ENCODE results near the gene MYL12A.
A peak's percentile ranks its signal among the peaks of the same experiment; 100 is the strongest.

MYL12A gene

GRCh38 chr18:3233433-3234168 is 14.0 kb upstream of the MYL12A start:
- TF ChIP-seq, protein P1, sequence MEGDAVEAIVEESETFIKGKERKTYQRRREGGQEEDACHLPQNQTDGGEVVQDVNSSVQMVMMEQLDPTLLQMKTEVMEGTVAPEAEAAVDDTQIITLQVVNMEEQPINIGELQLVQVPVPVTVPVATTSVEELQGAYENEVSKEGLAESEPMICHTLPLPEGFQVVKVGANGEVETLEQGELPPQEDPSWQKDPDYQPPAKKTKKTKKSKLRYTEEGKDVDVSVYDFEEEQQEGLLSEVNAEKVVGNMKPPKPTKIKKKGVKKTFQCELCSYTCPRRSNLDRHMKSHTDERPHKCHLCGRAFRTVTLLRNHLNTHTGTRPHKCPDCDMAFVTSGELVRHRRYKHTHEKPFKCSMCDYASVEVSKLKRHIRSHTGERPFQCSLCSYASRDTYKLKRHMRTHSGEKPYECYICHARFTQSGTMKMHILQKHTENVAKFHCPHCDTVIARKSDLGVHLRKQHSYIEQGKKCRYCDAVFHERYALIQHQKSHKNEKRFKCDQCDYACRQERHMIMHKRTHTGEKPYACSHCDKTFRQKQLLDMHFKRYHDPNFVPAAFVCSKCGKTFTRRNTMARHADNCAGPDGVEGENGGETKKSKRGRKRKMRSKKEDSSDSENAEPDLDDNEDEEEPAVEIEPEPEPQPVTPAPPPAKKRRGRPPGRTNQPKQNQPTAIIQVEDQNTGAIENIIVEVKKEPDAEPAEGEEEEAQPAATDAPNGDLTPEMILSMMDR (IDR thresholded peaks at IDR 0.05), result no peak
- H3K27me3 Mint-ChIP-seq (ENCODE audit: low read depth, poor library complexity), result peaks cover 4% of the 10 kb centered on the region

GRCh38 chr18:3234457-3234856 is 13.1 kb upstream of the MYL12A start:
- Mint-ChIP-seq H3K4me3 (no peak overlapping the region), H3K36me3 (ENCODE audit: low read depth) (peaks cover 14% of the 10 kb centered on the region), H3K27ac (no peak overlapping the region), H3K4me1 (peaks cover 11% of the 10 kb centered on the region), H3K27me3 (ENCODE audit: low read depth, poor library complexity) (peaks cover 4% of the 10 kb centered on the region), H3K9me3 (peaks cover 20% of the 10 kb centered on the region)
- DNase-seq, result no peak
- TF ChIP-seq, protein P1 (IDR thresholded peaks at IDR 0.05), result no peak

More at GRCh38 chr18:3233433-3234168, 14.0 kb upstream of the MYL12A start:
- Mint-ChIP-seq H3K4me3 (no peak overlapping the region), H3K36me3 (ENCODE audit: low read depth) (peaks cover 6% of the 10 kb centered on the region), H3K4me1 (peaks cover 16% of the 10 kb centered on the region), H3K27ac (no peak overlapping the region), H3K9me3 (peaks cover 11% of the 10 kb centered on the region)
- DNase-seq, result no peak

GRCh38 chr18:3235846-3236245 is 11.8 kb upstream of the MYL12A start:
- Mint-ChIP-seq H3K36me3 (ENCODE audit: low read depth) (peaks cover 22% of the 10 kb centered on the region), H3K27ac (no peak overlapping the region), H3K9me3 (peaks cover 29% of the 10 kb centered on the region), H3K4me1 (peaks cover 11% of the 10 kb centered on the region), H3K27me3 (ENCODE audit: low read depth, poor library complexity) (peaks cover 3% of the 10 kb centered on the region), H3K4me3 (no peak overlapping the region)
- TF ChIP-seq, protein P1 (IDR thresholded peaks at IDR 0.05), result no peak
- DNase-seq, result no peak

DNA sequence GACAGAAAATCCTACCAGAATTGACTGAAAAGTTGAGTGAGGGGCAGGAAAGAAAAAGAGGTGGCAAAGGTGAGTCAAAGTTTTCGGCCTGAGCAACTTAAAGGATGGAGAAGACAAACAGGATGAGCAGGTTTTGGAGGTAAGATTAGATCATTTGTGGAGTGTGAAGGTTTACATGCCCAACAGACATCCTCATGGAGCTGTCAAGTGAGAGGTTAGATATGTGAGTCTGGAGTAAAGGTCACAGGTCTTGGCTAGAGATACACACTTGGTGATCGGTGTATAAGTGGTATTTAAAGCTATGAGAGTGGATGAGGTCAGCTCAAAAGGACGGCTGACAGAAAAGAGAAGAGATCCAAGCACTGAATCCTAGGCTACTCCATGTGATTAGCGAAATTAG is 11.1 kb upstream of the MYL12A start:
- Mint-ChIP-seq H3K9me3 (peaks cover 33% of the 10 kb centered on the region), H3K4me1 (peaks cover 6% of the 10 kb centered on the region), H3K27me3 (ENCODE audit: low read depth, poor library complexity) (no peaks in the 10 kb centered on the region), H3K36me3 (ENCODE audit: low read depth) (peaks cover 21% of the 10 kb centered on the region), H3K4me3 (no peak overlapping the region), H3K27ac (no peak overlapping the region)
- DNase-seq, result no peak
- TF ChIP-seq, protein P1 (IDR thresholded peaks at IDR 0.05), result no peak

DNA sequence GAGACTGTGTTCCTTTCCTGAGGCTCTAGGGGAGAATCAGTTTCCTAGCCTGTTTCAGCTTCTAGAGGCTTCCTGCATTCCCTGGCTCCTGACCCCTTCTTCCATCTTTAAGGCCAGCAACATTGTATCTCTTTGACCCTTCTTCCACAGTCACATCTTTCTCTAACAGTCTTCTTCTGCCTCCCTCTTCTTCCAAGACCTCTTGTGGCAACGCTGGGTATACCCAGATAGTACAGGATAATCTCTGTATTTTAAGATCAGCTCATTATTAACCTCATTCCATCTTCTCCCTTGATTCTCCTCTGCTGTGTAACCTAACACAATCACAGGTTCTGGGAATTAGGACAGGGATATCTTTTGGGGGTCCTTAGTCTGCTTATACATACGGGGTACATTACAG is 8.9 kb upstream of the MYL12A start:
- TF ChIP-seq, protein P1 (IDR thresholded peaks at IDR 0.05), result no peak
- Mint-ChIP-seq H3K27me3 (ENCODE audit: low read depth, poor library complexity) (no peaks in the 10 kb centered on the region), H3K4me1 (peaks cover 3% of the 10 kb centered on the region), H3K36me3 (ENCODE audit: low read depth) (peaks cover 38% of the 10 kb centered on the region), H3K27ac (no peak overlapping the region), H3K9me3 (peaks cover 53% of the 10 kb centered on the region), H3K4me3 (no peak overlapping the region)
- no peak for DNase-seq

DNA sequence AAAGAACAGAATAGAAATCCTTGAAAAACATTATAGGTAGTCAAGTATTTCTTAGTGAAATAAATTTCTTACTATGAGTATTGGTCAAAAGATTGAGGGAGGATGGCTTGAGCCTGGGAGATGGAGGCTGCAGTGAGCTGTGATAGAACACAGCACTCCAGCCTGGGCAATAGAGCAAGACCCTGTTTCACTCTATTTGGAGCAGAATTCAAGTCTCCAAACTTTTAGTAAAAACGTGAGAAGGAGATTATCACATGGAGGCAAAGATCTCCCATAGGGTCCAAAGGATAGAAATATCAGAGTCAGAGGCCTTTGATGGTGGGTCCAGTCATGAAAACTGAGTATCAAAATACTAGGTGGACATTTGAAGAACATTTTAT is 2.4 kb upstream of the MYL12A start:
- Mint-ChIP-seq H3K4me1 (peaks cover 22% of the 10 kb centered on the region), H3K36me3 (ENCODE audit: low read depth) (peaks cover 27% of the 10 kb centered on the region), H3K27ac (no peak overlapping the region), H3K9me3 (peaks cover 35% of the 10 kb centered on the region), H3K27me3 (ENCODE audit: low read depth, poor library complexity) (no peaks in the 10 kb centered on the region), H3K4me3 (peak overlapping the region; percentile 35)
- DNase-seq, result no peak
- TF ChIP-seq, protein P1 (IDR thresholded peaks at IDR 0.05), result no peak

Measured in nephron progenitor cell (in vitro differentiated cells).